Thymus (tissue), 11 donors: ENCODE measurements around the gene CFHR4. TPM values are rescaled to one million over a fixed set of nuclear protein-coding genes. Genes with fewer than 3 reads are reported as not detected.

Experiments
- DNase-seq, 9 donors: peaks; one replicate each; pipeline ENCODE4 v3.0.0-alpha.2; 2013; ENCODE audit warnings: low spot score in 9 of 9, low read depth in 6 of 9, missing footprints in 1 of 9
- H3K27ac ChIP-seq, 2 donors: one replicate each; pipeline ENCODE4 v1.5.1; 2013; ENCODE audit warnings: control low read depth in 1 of 2, low read depth in 1 of 2, low read length in 1 of 2, mild to moderate bottlenecking in 1 of 2, moderate library complexity in 1 of 2
- H3K27me3 ChIP-seq, 2 donors: one replicate each; pipeline ENCODE4 v1.5.1; 2013; ENCODE audit warnings: low read length in 1 of 2; ENCODE audit not compliant: control insufficient read depth in 2 of 2, insufficient read depth in 1 of 2
- H3K36me3 ChIP-seq, 2 donors: one replicate each; pipeline ENCODE4 v1.5.1; 2013; ENCODE audit warnings: low read length in 1 of 2, mild to moderate bottlenecking in 1 of 2, moderate library complexity in 1 of 2; ENCODE audit not compliant: control insufficient read depth in 2 of 2, insufficient read depth in 2 of 2
- H3K4me1 ChIP-seq, 2 donors: one replicate each; pipeline ENCODE4 v1.5.1; 2013; ENCODE audit warnings: low read length in 2 of 2; ENCODE audit not compliant: control insufficient read depth in 2 of 2, insufficient read depth in 2 of 2
- H3K4me3 ChIP-seq, 2 donors: one replicate each; pipeline ENCODE4 v1.5.1; 2013; ENCODE audit warnings: low read length in 2 of 2, control low read depth in 1 of 2, mild to moderate bottlenecking in 1 of 2
- H3K9me3 ChIP-seq, 2 donors: one replicate each; pipeline ENCODE4 v1.5.1; 2013; ENCODE audit warnings: low read length in 1 of 2, mild to moderate bottlenecking in 1 of 2; ENCODE audit not compliant: control insufficient read depth in 2 of 2, insufficient read depth in 1 of 2
- WGBS: extraction: QIAGEN DNeasy Blood & Tissue Kit; methylation state at CpG from one replicate; pipeline ENCODE4 v1.1.7; 2013; 5-methylcytosine and 5-hydroxymethylcytosine counted together
- polyA plus RNA-seq: library from polyadenylated mRNA; stranded (reverse); fragments of 200-250 nt; gene quantifications from one replicate; pipeline ENCODE4 v1.2.3, GENCODE V29; 2013
- total RNA-seq: library from RNA; stranded (reverse); fragments of 120-200 nt; gene quantifications from one replicate; pipeline ENCODE4 v1.2.4, GENCODE V29; 2013
- donor health status: healthy.

Gene CFHR4
- total and polyA plus RNA-seq, 2 donors, result 0.07 to 0.19 TPM

- Histone ChIP-seq H3K27ac (no peak overlapping the region), H3K9me3 (no peaks in the 10 kb centered on the region), H3K4me3 (no peak overlapping the region), H3K36me3 (no peaks in the 10 kb centered on the region), H3K27me3 (no peaks in the 10 kb centered on the region), H3K4me1 (no peaks in the 10 kb centered on the region)
- WGBS, result 87% methylated on average over 3 of the region's 3 CpGs
- DNase-seq, result no peak
These were observed 73.0 kb downstream of the CFHR4 start for GRCh38 chr1:196960854-196961253.

Other genes with a start within 250 kb of the CFHR4 start
- gene CFH, start 236.0 kb upstream of the CFHR4 start, total RNA-seq, result 12.6 TPM
- 26.0 TPM for gene CFH, start 236.0 kb upstream of the CFHR4 start, polyA plus RNA-seq
- not detected for gene CFHR3, start 113.2 kb upstream of the CFHR4 start, total RNA-seq
- gene CFHR3, start 113.2 kb upstream of the CFHR4 start, polyA plus RNA-seq, result not detected
- 1.3 TPM for gene CFHR1, start 68.3 kb upstream of the CFHR4 start, total RNA-seq
- 0.09 TPM for gene CFHR1, start 68.3 kb upstream of the CFHR4 start, polyA plus RNA-seq
- 0.09 TPM for gene CFHR2, start 55.7 kb downstream of the CFHR4 start, total RNA-seq
- gene CFHR2, start 55.7 kb downstream of the CFHR4 start, polyA plus RNA-seq, result not detected
- not detected for gene CFHR5, start 89.5 kb downstream of the CFHR4 start, total RNA-seq
- not detected for gene CFHR5, start 89.5 kb downstream of the CFHR4 start, polyA plus RNA-seq
- under 0.01 TPM for gene F13B, start 179.2 kb downstream of the CFHR4 start, total RNA-seq
- 0.05 TPM for gene F13B, start 179.2 kb downstream of the CFHR4 start, polyA plus RNA-seq